ENCODE results near the gene GSTA1. TPM values are rescaled to one million over a fixed set of nuclear protein-coding genes. Genes with fewer than 3 reads are reported as not detected.
"Not testable (repeated sequence)": the region's sequence is repeated elsewhere in the genome, so short reads cannot be mapped to it uniquely, and the experiment has no call there.

GSTA1 gene
- total RNA-seq, 1 experiment from 2014 or later, result not detected

GRCh38 chr6:52754443-52754842 is 49.2 kb downstream of the GSTA1 start:
- Mint-ChIP-seq H3K27me3 (ENCODE audit: low read depth) (peaks cover 3% of the 10 kb centered on the region), H3K4me1 (peaks cover 7 to 8% of the 10 kb centered on the region in 2 experiments), H3K36me3 (ENCODE audit: insufficient read depth in 1 of 3, low read depth in 3 of 3) (peaks cover 7 to 20% (median 16%) of the 10 kb centered on the region in 3 experiments), H3K27ac (no peak overlapping the region; a peak in 1 of 7 replicates), H3K9me3 (peaks cover 20 to 22% of the 10 kb centered on the region in 2 experiments), H3K4me3 (no peak overlapping the region)
- no peak overlapping the region for H2BK120ac ChIP-seq (ENCODE audit: low read depth, low read length, poor library complexity, severe bottlenecking)
- no peak overlapping the region for H3K4me2 ChIP-seq (ENCODE audit: insufficient read depth, insufficient read length, low read length)
- H3K79me2 ChIP-seq (ENCODE audit: insufficient read depth, low read length), result no peaks in the 10 kb centered on the region
- no peak overlapping the region for H3K23ac ChIP-seq (ENCODE audit: insufficient read length, low read depth, low read length)
- H3K4ac ChIP-seq (ENCODE audit: low read depth, low read length), result no peak overlapping the region
- H3K18ac ChIP-seq (ENCODE audit: insufficient read length, low read depth, low read length), result no peak overlapping the region
- H2AK5ac ChIP-seq (ENCODE audit: insufficient read length, low read length), result no peak overlapping the region
- no peak overlapping the region for H3K56ac ChIP-seq (ENCODE audit: insufficient read length, low read depth, low read length)
- no peak overlapping the region for H2BK12ac ChIP-seq (ENCODE audit: insufficient read length, low read depth, low read length)
- H3K27me3 ChIP-seq (ENCODE audit: insufficient read depth, low read length), result no peaks in the 10 kb centered on the region
- DNase-seq, result no peak
- no peak overlapping the region for H4K5ac ChIP-seq (ENCODE audit: insufficient read length, low read depth, low read length)
- TF ChIP-seq CTCF (conservative IDR thresholded peaks at IDR 0.05), result no peak
- H3K27ac ChIP-seq (ENCODE audit: insufficient read length, low read depth, low read length), result no peak overlapping the region
- no peak overlapping the region for H2BK15ac ChIP-seq (ENCODE audit: low read depth, low read length)
- no peaks in the 10 kb centered on the region for H4K20me1 ChIP-seq (ENCODE audit: control insufficient read depth, insufficient read depth, insufficient read length)
- no peaks in the 10 kb centered on the region; the same call in 1 of the 2 replicates for H3K4me1 ChIP-seq (ENCODE audit: insufficient read depth, low read length)
- no peak overlapping the region for H4K8ac ChIP-seq (replicated peaks; ENCODE audit: insufficient read length, low read depth, low read length)
- H3K9ac ChIP-seq (ENCODE audit: extremely low read depth, insufficient read length, low read length), result no peak overlapping the region
- no CpG with 5 or more reads among the region's 3 CpGs for WGBS (ENCODE audit: extremely low coverage, insufficient read length, low lambda C conversion rate)
- H3K23me2 ChIP-seq (ENCODE audit: insufficient read length, low read depth, low read length, poor library complexity, severe bottlenecking), result no peaks in the 10 kb centered on the region
- no peaks in the 10 kb centered on the region for H3K79me1 ChIP-seq (ENCODE audit: insufficient read depth, low read depth, low read length, poor library complexity, severe bottlenecking)
- H3T11ph ChIP-seq (ENCODE audit: low read length), result no peak overlapping the region
- H3K9me3 ChIP-seq (ENCODE audit: control insufficient read depth, low read depth, low read length), result no peaks in the 10 kb centered on the region
- H2BK5ac ChIP-seq (ENCODE audit: insufficient read length, low read length), result no peak overlapping the region
- no peak overlapping the region for H4K91ac ChIP-seq (ENCODE audit: insufficient read length, low read depth, low read length)
- no peak overlapping the region for H3K14ac ChIP-seq (ENCODE audit: insufficient read depth, low read length)
- no peak overlapping the region for H2BK20ac ChIP-seq (ENCODE audit: low read depth, low read length, poor library complexity, severe bottlenecking)
- H2AFZ ChIP-seq (ENCODE audit: low read length), result no peak overlapping the region

- peaks cover 13 to 16% of the 10 kb centered on the region in 2 experiments for H3K4me1 Mint-ChIP-seq
- H3K27ac ChIP-seq (ENCODE audit: insufficient read length, low read depth, low read length); H3K4me3 Mint-ChIP-seq; H3K23ac ChIP-seq (ENCODE audit: insufficient read length, low read depth, low read length); H3T11ph ChIP-seq (ENCODE audit: low read length); H3K14ac ChIP-seq (ENCODE audit: insufficient read depth, low read length); H3K23me2 ChIP-seq (ENCODE audit: insufficient read length, low read depth, low read length, poor library complexity, severe bottlenecking); H3K56ac ChIP-seq (ENCODE audit: insufficient read length, low read depth, low read length); H3K27me3 Mint-ChIP-seq (ENCODE audit: low read depth); H3K4me2 ChIP-seq (ENCODE audit: insufficient read depth, insufficient read length, low read length); H3K27me3 ChIP-seq (ENCODE audit: insufficient read depth, low read length); H2BK12ac ChIP-seq (ENCODE audit: insufficient read length, low read depth, low read length); H3K27ac Mint-ChIP-seq; DNase-seq; H2AFZ ChIP-seq (ENCODE audit: low read length); H3K79me2 ChIP-seq (ENCODE audit: insufficient read depth, low read length); H2BK15ac ChIP-seq (ENCODE audit: low read depth, low read length); H2BK5ac ChIP-seq (ENCODE audit: insufficient read length, low read length); H3K18ac ChIP-seq (ENCODE audit: insufficient read length, low read depth, low read length); H4K8ac ChIP-seq (replicated peaks; ENCODE audit: insufficient read length, low read depth, low read length); H3K4ac ChIP-seq (ENCODE audit: low read depth, low read length); H2BK120ac ChIP-seq (ENCODE audit: low read depth, low read length, poor library complexity, severe bottlenecking); H2AK5ac ChIP-seq (ENCODE audit: insufficient read length, low read length); H3K4me1 ChIP-seq (ENCODE audit: insufficient read depth, low read length); H2BK20ac ChIP-seq (ENCODE audit: low read depth, low read length, poor library complexity, severe bottlenecking); H3K9me3 ChIP-seq (ENCODE audit: control insufficient read depth, low read depth, low read length); H4K5ac ChIP-seq (ENCODE audit: insufficient read length, low read depth, low read length); H4K91ac ChIP-seq (ENCODE audit: insufficient read length, low read depth, low read length); H3K79me1 ChIP-seq (ENCODE audit: insufficient read depth, low read depth, low read length, poor library complexity, severe bottlenecking); H4K20me1 ChIP-seq (ENCODE audit: control insufficient read depth, insufficient read depth, insufficient read length); H3K9ac ChIP-seq (ENCODE audit: extremely low read depth, insufficient read length, low read length): not testable (repeated sequence)
- peaks cover 7 to 20% (median 13%) of the 10 kb centered on the region in 3 experiments for H3K36me3 Mint-ChIP-seq (ENCODE audit: insufficient read depth in 1 of 3, low read depth in 3 of 3)
- peaks cover 16 to 19% of the 10 kb centered on the region in 2 experiments for H3K9me3 Mint-ChIP-seq
- WGBS (ENCODE audit: extremely low coverage, insufficient read length, low lambda C conversion rate), result no CpG with 5 or more reads among the region's 2 CpGs
Observed at GRCh38 chr6:52753137-52753536, 50.5 kb downstream of the GSTA1 start.

Data from H9 (cell line).